Measurements from ENCODE around the gene GAPT.

Gene GAPT

GRCh38 chr5:58504766-58505165 lies 13.5 kb downstream of the GAPT start:
- TF ChIP-seq ZNF8 (CRISPR knock-in tag; IDR thresholded peaks at IDR 0.05) (no peak), ISL1 (CRISPR knock-in tag; IDR thresholded peaks at IDR 0.05) (no peak), PPARA (CRISPR knock-in tag; IDR thresholded peaks at IDR 0.05; ENCODE audit: borderline replicate concordance) (no peak), ZC3H10 (CRISPR knock-in tag; IDR thresholded peaks at IDR 0.05) (no peak), GLIS3 (CRISPR knock-in tag; IDR thresholded peaks at IDR 0.05) (no peak), ESRRG (CRISPR knock-in tag; IDR thresholded peaks at IDR 0.05) (no peak), CSDC2 (CRISPR knock-in tag; IDR thresholded peaks at IDR 0.05) (no peak), PATZ1 (CRISPR knock-in tag; IDR thresholded peaks at IDR 0.05; ENCODE audit: borderline replicate concordance) (no peak), ZNF565 (CRISPR knock-in tag; conservative IDR thresholded peaks at IDR 0.05; ENCODE audit: low read depth) (no peak), RARB (CRISPR knock-in tag; IDR thresholded peaks at IDR 0.05) (no peak), ZFP30 (CRISPR knock-in tag; IDR thresholded peaks at IDR 0.05) (no peak)
- TF ChIP-seq, protein P1, sequence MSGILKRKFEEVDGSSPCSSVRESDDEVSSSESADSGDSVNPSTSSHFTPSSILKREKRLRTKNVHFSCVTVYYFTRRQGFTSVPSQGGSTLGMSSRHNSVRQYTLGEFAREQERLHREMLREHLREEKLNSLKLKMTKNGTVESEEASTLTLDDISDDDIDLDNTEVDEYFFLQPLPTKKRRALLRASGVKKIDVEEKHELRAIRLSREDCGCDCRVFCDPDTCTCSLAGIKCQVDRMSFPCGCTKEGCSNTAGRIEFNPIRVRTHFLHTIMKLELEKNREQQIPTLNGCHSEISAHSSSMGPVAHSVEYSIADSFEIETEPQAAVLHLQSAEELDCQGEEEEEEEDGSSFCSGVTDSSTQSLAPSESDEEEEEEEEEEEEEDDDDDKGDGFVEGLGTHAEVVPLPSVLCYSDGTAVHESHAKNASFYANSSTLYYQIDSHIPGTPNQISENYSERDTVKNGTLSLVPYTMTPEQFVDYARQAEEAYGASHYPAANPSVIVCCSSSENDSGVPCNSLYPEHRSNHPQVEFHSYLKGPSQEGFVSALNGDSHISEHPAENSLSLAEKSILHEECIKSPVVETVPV (CRISPR knock-in tag; IDR thresholded peaks at IDR 0.05): no peak
- ATAC-seq: no peak

DNA sequence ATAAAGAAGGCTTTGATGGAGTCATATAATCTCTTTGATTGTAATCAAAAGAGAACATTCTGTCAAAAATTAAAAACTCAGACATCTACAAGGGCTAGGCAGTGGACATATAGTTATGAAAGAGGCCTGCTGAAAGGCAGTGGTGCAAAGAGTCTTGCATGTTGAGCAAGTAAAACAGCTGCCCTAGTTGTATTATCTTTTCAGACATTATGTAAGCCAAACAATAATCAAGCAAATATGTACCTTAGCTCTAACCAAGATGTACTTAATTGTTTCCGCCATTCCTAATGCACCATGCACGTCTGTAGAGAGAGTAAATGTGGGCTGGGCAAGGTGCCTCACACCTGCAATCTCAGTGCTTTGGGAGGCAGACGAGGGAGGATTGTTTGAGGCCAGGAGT lies 14.3 kb downstream of the GAPT start:
- no peak for ATAC-seq
- TF ChIP-seq PATZ1 (CRISPR knock-in tag; IDR thresholded peaks at IDR 0.05; ENCODE audit: borderline replicate concordance) (no peak), OSR1 (CRISPR knock-in tag; IDR thresholded peaks at IDR 0.05) (no peak), ZNF8 (CRISPR knock-in tag; IDR thresholded peaks at IDR 0.05) (no peak)
- TF ChIP-seq, protein P1 (CRISPR knock-in tag; IDR thresholded peaks at IDR 0.05): no peak

DNA sequence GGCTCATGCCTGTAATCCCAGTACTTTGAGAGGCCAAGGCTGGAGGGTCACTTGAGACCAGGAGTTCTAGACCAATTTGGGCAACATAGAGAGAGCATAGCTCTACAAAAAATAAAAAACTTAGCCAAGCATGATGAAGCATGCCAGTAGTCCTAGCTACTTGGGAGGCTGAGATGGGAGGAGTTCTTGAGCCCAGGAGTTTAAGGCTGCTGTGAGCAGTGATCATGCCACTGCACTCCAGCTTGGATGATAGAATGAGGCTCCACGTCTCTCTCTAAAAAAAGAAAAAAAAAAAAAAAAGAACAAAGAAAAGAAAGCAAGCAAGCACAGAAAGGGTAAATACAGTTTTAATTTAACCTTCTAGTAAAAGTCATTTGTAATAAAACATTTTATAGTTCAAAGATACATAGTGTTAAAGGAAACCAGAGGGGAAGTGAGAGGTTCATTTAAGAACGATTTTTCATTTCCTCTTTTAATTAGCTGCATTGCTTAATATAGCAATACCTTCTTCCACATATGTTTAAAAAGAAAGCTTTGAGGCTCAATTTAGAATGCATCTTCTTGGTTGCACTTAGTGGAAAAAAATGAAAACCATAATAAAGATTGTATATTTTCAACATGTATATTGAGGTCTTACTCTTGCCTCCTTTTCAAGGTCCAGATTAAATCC lies 14.9 kb downstream of the GAPT start:
- TF ChIP-seq ESRRG (CRISPR knock-in tag; IDR thresholded peaks at IDR 0.05) (no peak), PATZ1 (CRISPR knock-in tag; IDR thresholded peaks at IDR 0.05; ENCODE audit: borderline replicate concordance) (no peak), ZNF8 (CRISPR knock-in tag; IDR thresholded peaks at IDR 0.05) (no peak), CREB5 (CRISPR knock-in tag; IDR thresholded peaks at IDR 0.05; ENCODE audit: low read depth) (no peak), OSR1 (CRISPR knock-in tag; IDR thresholded peaks at IDR 0.05) (no peak), SNAI2 (CRISPR knock-in tag; IDR thresholded peaks at IDR 0.05) (no peak), GLIS3 (CRISPR knock-in tag; IDR thresholded peaks at IDR 0.05) (no peak), PPARA (CRISPR knock-in tag; IDR thresholded peaks at IDR 0.05; ENCODE audit: borderline replicate concordance) (no peak)
- TF ChIP-seq, protein P1 (CRISPR knock-in tag; IDR thresholded peaks at IDR 0.05): no peak
- ATAC-seq: no peak
